Pancreas (tissue), 10 donors: Measurements from ENCODE around the gene SOD1. TPM values are rescaled to one million over a fixed set of nuclear protein-coding genes. Genes with fewer than 3 reads are reported as not detected.
"Not testable (repeated sequence)": the region's sequence is repeated elsewhere in the genome, so short reads cannot be mapped to it uniquely, and the experiment has no call there.

ENCODE experiments used
- ATAC-seq, 4 donors: fragments of 200-7000 bp; cut with Tn5 transposase; one replicate each; pipeline versions ENCODE4 v1.8.0 to v1.9.1; 2020; ENCODE audit warnings: mild to moderate bottlenecking in 4 of 4, moderate library complexity in 4 of 4
- DNase-seq, 6 donors: peaks; one replicate each; pipeline ENCODE4 v3.0.0-alpha.2; 2020
- FAIRE-seq: peaks from 2 replicates; lab custom pipeline; 2012; peaks lifted over from hg19 to GRCh38; lab: Jason Lieb, UNC
- H3K27ac ChIP-seq, 4 donors: fragments of 200-600 bp; sonication (generic); 1 replicate in 3 of 4; 2 replicates in 1 of 4; pipeline versions ENCODE4 v1.5.0 to v1.8.0; 2020
- H3K27me3 ChIP-seq, 4 donors: fragments of 200-600 bp; one replicate each; pipeline ENCODE4 v1.8.0; 2021
- H3K36me3 ChIP-seq, 3 donors: fragments of 200-600 bp; sonication (generic) in 1 of 3; one replicate each; pipeline versions ENCODE4 v1.5.0 to v1.8.0; 2020 to 2021
- H3K4me1 ChIP-seq, 3 donors: fragments of 200-600 bp; one replicate each; pipeline ENCODE4 v1.8.0; 2021
- H3K4me3 ChIP-seq, 4 donors: fragments of 200-600 bp; sonication (generic) in 2 of 4; one replicate each; pipeline versions ENCODE4 v1.5.0 to v1.8.0; 2020 to 2021
- H3K9me3 ChIP-seq, 4 donors: fragments of 200-600 bp; one replicate each; pipeline ENCODE4 v1.8.0; 2021
- WGBS, 2 donors: extraction: QIAGEN DNeasy Blood & Tissue Kit; methylation state at CpG; one replicate each; pipeline ENCODE4 v1.1.7; 2013; 5-methylcytosine and 5-hydroxymethylcytosine counted together
- intact Hi-C, 3 donors: fragments of 100-400 bp; cut with DNase I; formaldehyde crosslinking; loops; one replicate each; pipeline versions ENCODE4 v1.11.1 to v1.14.2; 2022
- polyA plus RNA-seq, 2 donors: library from polyadenylated mRNA; stranded (reverse); fragments of 200-250 nt; gene quantifications; one replicate each; pipeline ENCODE4 v1.2.3, GENCODE V29; 2013
- total RNA-seq, 6 donors: library from RNA; stranded (reverse); fragmentation: NEBNext Ultra II Directional in 4 of 6; extraction: Animal tissue kit (Norgen Biotek cat#: 25700) in 4 of 6; gene quantifications; one replicate each; pipeline versions ENCODE4 v1.2.1 to v1.2.4, GENCODE V29; 2021 to 2023
- TF ChIP-seq, protein P1 (sequence below), 4 donors: fragments of 200-600 bp; sonication (generic) in 3 of 4; IDR thresholded peaks; one replicate each; pipeline versions ENCODE4 v1.5.0 to v1.8.0; 2021; ENCODE audit warnings: antibody characterized with exemption in 4 of 4
- donor health status: healthy with polysubstance abuse.
- donor health status: DM: no; HTN: no; CAD: no; lungs with moderate emphysema.
- donor health status: DM: no; HTN: no; CAD: no.
- donor health status: control.
- donor health status: control.
- donor health status: Bipolar disorder and iron deficiency.
- donor health status: DM: yes; HTN: yes; CAD: no.
- donor health status: DM: no; HTN: no; CAD: no.
- donor health status: DM: no; HTN: no; CAD: no.
- donor health status: DM: yes; HTN: yes; CAD: no.

The SOD1 gene
- total and polyA plus RNA-seq, 8 donors: 35.3 to 191 (median 59.7) TPM

DNA sequence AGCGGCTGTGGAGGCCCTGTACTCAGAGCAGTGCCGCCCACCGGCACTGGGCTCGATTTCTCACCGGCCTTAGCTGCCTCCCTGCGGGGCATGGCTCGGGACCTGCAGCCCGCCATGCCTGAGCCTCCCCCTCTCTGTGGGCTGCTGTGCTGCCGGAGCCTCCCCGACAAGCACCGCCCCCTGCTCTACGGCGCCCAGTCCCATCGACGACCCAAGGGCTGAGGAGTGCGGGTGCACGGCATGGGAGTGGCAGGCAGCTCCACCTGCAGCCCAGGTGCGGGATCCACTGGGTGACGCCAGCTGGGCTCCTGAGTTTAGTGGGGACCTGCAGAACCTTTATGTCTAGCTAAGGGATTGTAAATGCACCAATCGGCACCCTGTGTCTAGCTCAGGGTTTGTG is 5.2 kb upstream of the SOD1 start:
- no peak overlapping the region for H3K27ac ChIP-seq
- H3K4me1 ChIP-seq: peaks cover 0 to 4% (median 0%) of the 10 kb centered on the region in 3 donors
- TF ChIP-seq, protein P1, sequence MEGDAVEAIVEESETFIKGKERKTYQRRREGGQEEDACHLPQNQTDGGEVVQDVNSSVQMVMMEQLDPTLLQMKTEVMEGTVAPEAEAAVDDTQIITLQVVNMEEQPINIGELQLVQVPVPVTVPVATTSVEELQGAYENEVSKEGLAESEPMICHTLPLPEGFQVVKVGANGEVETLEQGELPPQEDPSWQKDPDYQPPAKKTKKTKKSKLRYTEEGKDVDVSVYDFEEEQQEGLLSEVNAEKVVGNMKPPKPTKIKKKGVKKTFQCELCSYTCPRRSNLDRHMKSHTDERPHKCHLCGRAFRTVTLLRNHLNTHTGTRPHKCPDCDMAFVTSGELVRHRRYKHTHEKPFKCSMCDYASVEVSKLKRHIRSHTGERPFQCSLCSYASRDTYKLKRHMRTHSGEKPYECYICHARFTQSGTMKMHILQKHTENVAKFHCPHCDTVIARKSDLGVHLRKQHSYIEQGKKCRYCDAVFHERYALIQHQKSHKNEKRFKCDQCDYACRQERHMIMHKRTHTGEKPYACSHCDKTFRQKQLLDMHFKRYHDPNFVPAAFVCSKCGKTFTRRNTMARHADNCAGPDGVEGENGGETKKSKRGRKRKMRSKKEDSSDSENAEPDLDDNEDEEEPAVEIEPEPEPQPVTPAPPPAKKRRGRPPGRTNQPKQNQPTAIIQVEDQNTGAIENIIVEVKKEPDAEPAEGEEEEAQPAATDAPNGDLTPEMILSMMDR (IDR thresholded peaks at IDR 0.05): no peak
- WGBS, 2 donors: 94 to 95% methylated on average over 17 to 20 of the region's 20 CpGs
- H3K36me3 ChIP-seq: no peaks in the 10 kb centered on the region
- FAIRE-seq (no peak), ATAC-seq (no peak), DNase-seq (peak in 1 of 6 donors; percentile 72)
- intact Hi-C loops: no loop called here
- H3K9me3 ChIP-seq: no peaks in the 10 kb centered on the region
- H3K27me3 ChIP-seq: no peaks in the 10 kb centered on the region
- H3K4me3 ChIP-seq: no peak overlapping the region

DNA sequence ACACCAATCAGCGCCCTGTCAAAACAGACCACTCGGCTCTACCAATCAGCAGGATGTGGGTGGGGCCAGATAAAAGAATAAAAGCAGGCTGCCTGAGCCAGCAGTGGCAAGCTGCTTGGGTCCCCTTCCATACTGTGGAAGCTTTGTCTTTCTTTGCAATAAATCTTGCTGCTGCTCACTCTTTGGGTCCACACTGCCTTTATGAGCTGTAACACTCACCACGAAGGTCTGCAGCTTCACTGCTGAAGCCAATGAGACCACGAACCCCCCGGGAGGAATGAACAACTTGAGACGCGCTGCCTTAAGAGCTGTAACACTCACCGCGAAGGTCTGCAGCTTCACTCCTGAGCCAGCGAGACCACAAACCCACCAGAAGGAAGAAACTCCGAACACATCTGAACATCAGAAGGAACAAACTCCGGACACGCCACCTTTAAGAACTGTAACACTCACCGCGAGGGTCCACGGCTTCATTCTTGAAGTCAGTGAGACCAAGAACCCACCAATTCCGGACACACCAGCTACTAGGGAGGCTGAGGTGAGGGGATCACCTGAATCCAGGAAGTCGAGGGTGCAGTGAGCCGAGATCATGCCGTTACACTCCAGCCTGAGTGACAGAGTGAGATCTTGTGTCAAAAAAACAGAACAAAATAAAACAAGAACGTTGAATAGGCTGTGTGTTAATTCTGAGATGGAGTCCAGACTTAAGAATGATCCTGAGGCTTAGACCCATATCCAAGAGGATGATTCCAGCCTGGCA is 4.5 kb upstream of the SOD1 start:
- FAIRE-seq, H3K27me3 ChIP-seq, H3K4me3 ChIP-seq, DNase-seq, H3K27ac ChIP-seq, ATAC-seq, H3K4me1 ChIP-seq, intact Hi-C loops, H3K36me3 ChIP-seq, H3K9me3 ChIP-seq: not testable (repeated sequence)
- WGBS, 2 donors: 79 to 81% methylated on average over 18 to 20 of the region's 21 CpGs

DNA sequence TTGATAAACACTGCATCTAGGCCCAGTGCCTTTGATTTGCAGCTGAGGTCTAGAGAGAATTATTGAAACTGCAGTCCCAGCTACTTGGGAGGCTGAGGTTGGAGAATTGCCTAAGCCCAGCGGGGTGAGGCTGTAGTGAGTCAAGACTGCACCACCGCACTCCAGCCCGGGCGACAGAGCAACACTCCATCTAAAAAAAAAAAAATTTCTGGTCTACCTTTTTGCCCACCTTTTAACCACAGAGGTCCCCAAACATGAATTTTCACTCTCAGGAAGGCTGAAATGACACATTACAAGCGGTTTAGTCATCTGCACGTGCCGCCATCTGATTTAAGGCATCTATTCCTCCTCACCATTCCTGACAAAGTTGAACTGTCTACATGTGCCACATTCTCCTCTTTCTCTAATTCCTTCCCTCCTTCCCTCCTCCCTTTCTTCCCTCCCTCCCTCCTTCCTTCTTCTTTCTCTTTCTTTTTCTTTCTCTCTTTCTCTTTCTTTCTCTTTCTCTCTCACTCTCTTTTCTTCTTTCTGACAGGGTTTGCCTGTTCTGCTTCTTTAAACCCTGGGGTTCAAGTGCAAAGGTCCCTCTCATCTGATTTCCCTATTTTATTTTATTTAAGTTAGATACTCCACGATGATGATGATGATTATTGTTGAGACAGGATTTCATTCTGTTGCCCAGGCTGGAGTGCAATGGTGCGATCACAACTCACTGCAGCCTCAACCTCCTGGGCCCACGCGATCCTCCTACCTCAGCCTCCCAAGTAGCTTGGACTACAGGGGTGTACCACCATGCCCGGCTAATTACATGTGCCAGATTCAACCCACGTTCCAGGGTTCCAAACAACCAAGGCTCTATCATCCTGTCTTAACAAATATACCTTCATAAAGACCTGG is 3.0 kb upstream of the SOD1 start:
- Histone ChIP-seq H3K4me3 (no peak overlapping the region), H3K27ac (no peak overlapping the region), H3K27me3 (no peaks in the 10 kb centered on the region), H3K36me3 (no peaks in the 10 kb centered on the region), H3K4me1 (peaks cover 0 to 12% (median 6%) of the 10 kb centered on the region in 3 donors), H3K9me3 (no peaks in the 10 kb centered on the region)
- DNase-seq (no peak), ATAC-seq (no peak), FAIRE-seq (no peak)
- TF ChIP-seq, protein P1 (IDR thresholded peaks at IDR 0.05): no peak
- intact Hi-C loops: no loop called here
- 89 to 90% methylated on average over 13 of the region's 13 CpGs for WGBS, 2 donors

DNA sequence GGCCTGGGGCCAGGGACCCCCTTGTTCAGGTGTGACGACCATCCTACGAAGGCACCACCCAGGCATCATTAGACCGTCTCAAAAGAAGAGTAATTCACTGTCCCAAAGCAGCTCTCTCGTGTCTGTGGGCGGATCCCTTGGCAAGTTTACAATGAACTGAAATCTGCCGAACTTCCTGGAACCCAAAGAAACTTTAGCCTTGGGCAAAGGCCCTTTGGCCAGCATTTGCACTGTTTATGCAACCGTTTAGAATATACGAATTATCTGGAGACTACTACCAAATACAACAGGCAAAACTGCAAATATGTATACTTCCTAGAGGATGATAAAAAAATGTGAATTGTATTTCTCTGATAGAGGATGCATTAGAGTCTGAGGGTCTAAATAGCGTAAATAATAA is 1.4 kb upstream of the SOD1 start:
- no peak for FAIRE-seq
- Histone ChIP-seq H3K27ac (no peak overlapping the region), H3K9me3 (no peaks in the 10 kb centered on the region), H3K4me1 (peaks cover 0 to 12% (median 6%) of the 10 kb centered on the region in 3 donors), H3K4me3 (no peak overlapping the region), H3K27me3 (no peaks in the 10 kb centered on the region), H3K36me3 (no peaks in the 10 kb centered on the region)
- DNase-seq: no peak
- intact Hi-C loops: no loop called here
- WGBS, 2 donors: 69 to 73% methylated on average over 9 of the region's 9 CpGs
- TF ChIP-seq, protein P1 (IDR thresholded peaks at IDR 0.05): no peak
- ATAC-seq: no peak

DNA sequence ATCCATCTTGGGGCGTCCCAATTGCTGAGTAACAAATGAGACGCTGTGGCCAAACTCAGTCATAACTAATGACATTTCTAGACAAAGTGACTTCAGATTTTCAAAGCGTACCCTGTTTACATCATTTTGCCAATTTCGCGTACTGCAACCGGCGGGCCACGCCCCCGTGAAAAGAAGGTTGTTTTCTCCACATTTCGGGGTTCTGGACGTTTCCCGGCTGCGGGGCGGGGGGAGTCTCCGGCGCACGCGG is 282 bp upstream of the SOD1 start:
- ATAC-seq (peak; percentile 22 to 48 (median 32)), FAIRE-seq (no peak), DNase-seq (no peak)
- no peaks in the 10 kb centered on the region for H3K9me3 ChIP-seq
- TF ChIP-seq, protein P1 (IDR thresholded peaks at IDR 0.05): peak in 1 of 4 donors; percentile 14
- H3K4me1 ChIP-seq: peaks cover 0 to 12% (median 6%) of the 10 kb centered on the region in 3 donors
- peak overlapping the region; percentile 70 to 89 (median 82) for H3K27ac ChIP-seq
- peak overlapping the region; percentile 71 to 94 (median 79) for H3K4me3 ChIP-seq
- intact Hi-C loops: no loop called here
- no peaks in the 10 kb centered on the region for H3K27me3 ChIP-seq
- no peaks in the 10 kb centered on the region for H3K36me3 ChIP-seq
- WGBS, 2 donors: 0 to 1% methylated on average over 18 of the region's 18 CpGs
